ENCODE results near the gene PRTG. TPM values are rescaled to one million over a fixed set of nuclear protein-coding genes. Genes with fewer than 3 reads are reported as not detected.

PRTG gene
- total RNA-seq, 4 donors from 2014 or later = 1.8 to 6.8 (median 2.9) TPM

DNA sequence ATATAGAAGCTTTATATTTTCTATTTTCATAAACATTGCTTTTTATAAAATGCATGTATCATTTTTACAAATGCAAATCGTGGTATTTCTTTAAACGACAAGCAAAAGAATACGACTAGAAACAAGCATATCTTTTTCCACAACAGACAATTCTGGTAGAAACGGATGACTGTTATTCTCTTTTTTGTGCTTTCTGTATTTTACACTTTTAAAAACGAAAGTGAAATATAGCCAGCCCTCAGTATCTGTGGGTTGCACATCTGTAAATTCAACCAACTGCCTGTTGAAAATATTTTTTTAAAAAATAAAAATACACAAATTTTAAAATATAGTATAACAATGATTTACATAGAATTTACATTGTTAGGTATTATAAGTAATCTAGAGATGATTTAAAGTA is 61.3 kb downstream of the PRTG start:
- no peak for ATAC-seq (ENCODE audit: low FRiP score)
- DNase-seq (ENCODE audit: low spot score) = no peak
- TF ChIP-seq, protein P1, sequence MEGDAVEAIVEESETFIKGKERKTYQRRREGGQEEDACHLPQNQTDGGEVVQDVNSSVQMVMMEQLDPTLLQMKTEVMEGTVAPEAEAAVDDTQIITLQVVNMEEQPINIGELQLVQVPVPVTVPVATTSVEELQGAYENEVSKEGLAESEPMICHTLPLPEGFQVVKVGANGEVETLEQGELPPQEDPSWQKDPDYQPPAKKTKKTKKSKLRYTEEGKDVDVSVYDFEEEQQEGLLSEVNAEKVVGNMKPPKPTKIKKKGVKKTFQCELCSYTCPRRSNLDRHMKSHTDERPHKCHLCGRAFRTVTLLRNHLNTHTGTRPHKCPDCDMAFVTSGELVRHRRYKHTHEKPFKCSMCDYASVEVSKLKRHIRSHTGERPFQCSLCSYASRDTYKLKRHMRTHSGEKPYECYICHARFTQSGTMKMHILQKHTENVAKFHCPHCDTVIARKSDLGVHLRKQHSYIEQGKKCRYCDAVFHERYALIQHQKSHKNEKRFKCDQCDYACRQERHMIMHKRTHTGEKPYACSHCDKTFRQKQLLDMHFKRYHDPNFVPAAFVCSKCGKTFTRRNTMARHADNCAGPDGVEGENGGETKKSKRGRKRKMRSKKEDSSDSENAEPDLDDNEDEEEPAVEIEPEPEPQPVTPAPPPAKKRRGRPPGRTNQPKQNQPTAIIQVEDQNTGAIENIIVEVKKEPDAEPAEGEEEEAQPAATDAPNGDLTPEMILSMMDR (IDR thresholded peaks at IDR 0.05) = no peak

DNA sequence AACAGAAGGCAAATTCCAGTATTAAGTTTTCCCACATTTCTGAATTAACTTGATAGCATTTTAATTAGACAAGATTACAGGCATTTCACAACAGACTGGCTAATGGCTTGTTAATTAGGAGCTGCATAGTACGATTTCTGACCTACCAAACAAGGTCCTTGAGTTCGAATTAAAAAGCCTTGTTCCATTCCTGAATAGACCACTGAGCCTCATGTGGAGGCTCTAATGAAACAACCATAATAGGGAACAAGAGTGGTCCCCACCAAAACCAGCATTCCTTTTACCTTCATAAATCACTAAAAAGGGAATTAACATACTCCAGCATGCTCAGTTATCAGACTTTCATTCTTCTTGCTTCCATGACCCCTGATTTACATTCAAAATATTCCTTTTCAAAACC is 66.4 kb downstream of the PRTG start:
- TF ChIP-seq, protein P1 (IDR thresholded peaks at IDR 0.05) = no peak
- DNase-seq (ENCODE audit: low spot score) = no peak
- ATAC-seq (ENCODE audit: low FRiP score) = no peak

DNA sequence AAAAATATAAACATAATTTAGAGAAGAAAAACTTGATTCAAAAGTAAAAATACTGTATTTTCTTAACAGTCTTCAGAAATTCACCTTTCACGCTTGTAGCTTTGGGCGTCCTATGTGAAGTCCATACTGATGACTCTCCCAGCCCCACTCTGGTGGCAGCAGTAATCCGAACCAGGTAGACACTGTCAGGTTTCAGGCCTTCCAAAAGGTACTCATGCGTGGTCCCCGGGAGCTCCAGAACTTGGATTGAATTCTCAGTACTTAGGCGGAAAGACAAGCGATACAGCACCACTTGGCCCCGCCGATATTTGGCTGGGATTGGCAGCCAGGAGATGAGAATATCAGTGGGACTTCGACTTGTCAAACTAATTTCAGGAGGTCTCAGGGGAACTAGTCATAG is 69.7 kb downstream of the PRTG start:
- ATAC-seq (ENCODE audit: low FRiP score) = no peak

DNA sequence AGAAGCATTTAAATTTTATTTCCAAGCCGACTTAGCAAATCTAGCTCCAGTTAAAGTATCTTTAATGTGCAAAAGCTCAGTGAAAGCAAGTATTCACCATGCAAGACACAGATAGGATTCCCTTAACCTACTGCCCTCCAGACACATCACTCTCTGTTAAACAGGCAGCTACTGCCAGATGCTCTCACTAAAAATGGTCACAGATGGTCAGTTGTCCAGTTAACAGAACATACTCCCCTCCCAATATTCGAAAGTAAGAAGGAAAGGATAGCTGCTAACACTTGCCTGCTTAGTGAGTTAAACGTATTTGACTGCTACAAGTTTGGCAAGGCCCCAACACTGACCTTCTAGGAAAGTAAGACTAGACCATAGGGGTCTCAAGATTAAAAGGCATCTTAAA is 73.7 kb downstream of the PRTG start:
- no peak for ATAC-seq (ENCODE audit: low FRiP score)
- TF ChIP-seq, protein P1 (IDR thresholded peaks at IDR 0.05) = no peak
- no peak for DNase-seq (ENCODE audit: low spot score)

More for the DNA sequence above, 69.7 kb downstream of the PRTG start:
- TF ChIP-seq, protein P1 (IDR thresholded peaks at IDR 0.05) = no peak
- DNase-seq (ENCODE audit: low spot score) = no peak

DNA sequence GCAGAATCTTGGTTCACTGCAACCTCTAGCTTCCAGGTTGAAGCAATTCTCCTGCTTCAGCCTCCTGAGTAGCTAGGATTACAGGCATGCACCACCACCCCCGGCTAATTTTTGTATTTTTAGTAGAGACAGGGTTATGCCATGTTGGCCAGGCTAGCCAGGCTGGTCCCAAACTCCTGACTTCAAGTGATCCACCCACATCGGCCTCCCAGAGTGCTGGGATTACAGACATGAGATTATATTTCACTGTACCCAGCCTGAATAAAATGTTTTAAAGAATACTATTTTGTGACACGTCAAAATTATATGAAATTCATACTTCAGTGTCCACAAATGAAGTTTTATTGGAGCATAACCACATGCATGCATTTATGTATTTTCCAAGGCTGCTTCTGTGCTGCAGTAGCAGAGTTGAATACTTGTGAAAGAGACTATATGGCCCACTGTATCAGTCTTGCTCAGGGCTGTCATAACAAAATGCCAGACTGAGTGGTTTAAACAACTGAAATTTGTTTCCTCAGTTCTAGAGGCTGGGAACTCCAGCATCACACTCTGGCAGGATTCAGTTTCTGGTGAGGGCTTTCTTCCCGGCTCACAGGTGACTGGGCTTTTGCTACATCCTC is 77.2 kb downstream of the PRTG start:
- no peak for DNase-seq (ENCODE audit: low spot score)
- ATAC-seq (ENCODE audit: low FRiP score) = no peak
- TF ChIP-seq, protein P1 (IDR thresholded peaks at IDR 0.05) = no peak

DNA sequence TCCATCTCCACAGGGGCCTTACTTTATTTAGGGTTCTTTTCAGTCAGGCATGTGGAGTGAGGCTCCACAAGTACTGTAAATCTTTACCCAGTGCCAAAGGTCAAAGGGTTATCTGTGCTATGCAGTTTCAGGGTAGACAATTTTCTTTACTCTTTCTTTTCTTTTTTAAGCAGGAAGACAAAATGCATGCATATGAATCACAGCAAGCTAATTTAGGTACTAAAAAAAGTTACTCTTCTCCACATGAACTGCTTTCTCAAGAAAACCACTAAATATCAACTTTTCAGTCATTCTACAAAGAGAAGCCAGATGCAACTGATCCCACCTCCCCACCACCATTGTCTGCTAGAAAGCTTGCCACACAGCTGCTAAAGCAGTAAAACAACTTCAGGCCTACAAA is 81.5 kb downstream of the PRTG start:
- ATAC-seq (ENCODE audit: low FRiP score) (no peak), DNase-seq (ENCODE audit: low spot score) (no peak)
- TF ChIP-seq, protein P1 (IDR thresholded peaks at IDR 0.05) = no peak

DNA sequence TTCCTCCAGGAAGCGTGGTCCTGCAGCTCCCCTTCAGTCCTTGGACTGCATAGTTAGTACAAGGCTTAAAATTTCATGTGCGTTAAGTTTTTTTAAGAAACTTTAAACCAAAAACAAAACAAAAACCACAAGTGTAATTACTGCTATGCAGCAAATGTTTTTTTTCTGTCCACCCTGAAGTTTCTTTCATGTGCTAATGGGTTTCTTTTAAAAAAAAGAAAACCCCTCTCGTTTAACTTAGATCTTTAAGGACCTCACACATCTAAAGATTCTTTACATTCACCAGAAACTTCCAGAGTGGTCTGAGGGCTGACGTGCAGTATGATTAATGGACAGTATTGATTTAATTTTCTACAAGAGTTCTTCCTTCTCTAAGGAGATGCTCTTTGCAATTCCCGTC is 82.8 kb downstream of the PRTG start:
- no peak for ATAC-seq (ENCODE audit: low FRiP score)
- DNase-seq (ENCODE audit: low spot score) = no peak
- TF ChIP-seq, protein P1 (IDR thresholded peaks at IDR 0.05) = no peak

Data from omental fat pad (tissue), 4 donors.